RWPE2 (cell line): Measurements from ENCODE around the gene OR51E1.

Experiments
- ATAC-seq: fragments of 200-7000 bp; cut with Tn5 transposase; 3 replicates; pipeline ENCODE4 v1.9.1; 2021; ENCODE audit warnings: low read depth
- DNase-seq: peaks from one replicate; pipeline ENCODE4 v3.0.0-alpha.2; 2020; ENCODE audit warnings: low spot score
- H3K27ac ChIP-seq: fragments of 450-650 bp; 2 replicates; pipeline ENCODE4 v1.5.1; 2017; ENCODE audit warnings: mild to moderate bottlenecking; ENCODE audit not compliant: poor library complexity, severe bottlenecking
- H3K27me3 ChIP-seq: fragments of 250-450 bp; sonication (Bioruptor Pico); 2 replicates; pipeline ENCODE4 v1.5.1; 2021; ENCODE audit warnings: mild to moderate bottlenecking, moderate library complexity; ENCODE audit not compliant: insufficient read depth, poor library complexity, severe bottlenecking
- H3K36me3 ChIP-seq: fragments of 250-450 bp; sonication (Bioruptor Pico); 2 replicates; pipeline ENCODE4 v1.5.1; 2020; ENCODE audit warnings: low read depth, mild to moderate bottlenecking, moderate library complexity
- H3K4me1 ChIP-seq: fragments of 250-450 bp; sonication (Bioruptor Pico); 2 replicates; pipeline ENCODE4 v1.5.1; 2021; ENCODE audit warnings: mild to moderate bottlenecking, moderate library complexity; ENCODE audit not compliant: insufficient read depth, poor library complexity, severe bottlenecking
- H3K4me3 ChIP-seq: fragments of 250-450 bp; sonication (Bioruptor Pico); 2 replicates; pipeline ENCODE4 v1.5.1; 2021; ENCODE audit warnings: mild to moderate bottlenecking, moderate library complexity; ENCODE audit not compliant: severe bottlenecking
- H3K9me3 ChIP-seq: fragments of 250-450 bp; sonication (Bioruptor Pico); 2 replicates; pipeline ENCODE4 v1.5.1; 2021; ENCODE audit warnings: mild to moderate bottlenecking, moderate library complexity; ENCODE audit not compliant: severe bottlenecking
- CTCF ChIP-seq: fragments of 450-650 bp; IDR thresholded peaks from one replicate; pipeline ENCODE4 v1.5.1; 2017; ENCODE audit warnings: mild to moderate bottlenecking, moderate library complexity; ENCODE audit not compliant: poor library complexity, severe bottlenecking

The OR51E1 gene

GRCh38 chr11:4643682-4644081, at the start of gene OR51E1:
Gene OR51E1 (plus strand): TSS chr11:4643982. CDS start chr11:4652527, 8,545 bp downstream.
- H3K27me3 ChIP-seq: no peaks in the 10 kb centered on the region

GRCh38 chr11:4605057-4605456, 38.7 kb upstream of the OR51E1 start:
- no peak overlapping the region for H3K4me3 ChIP-seq

More at GRCh38 chr11:4643682-4644081, at the start of gene OR51E1:
- Histone ChIP-seq H3K9me3 (no peaks in the 10 kb centered on the region), H3K36me3 (no peaks in the 10 kb centered on the region), H3K27ac (no peak within 1 kb of the TSS), H3K4me1 (no peaks in the 10 kb centered on the region), H3K4me3 (no peak within 1 kb of the TSS)
- TF ChIP-seq CTCF: no peak
- DNase-seq (no peak), ATAC-seq (no peak)

GRCh38 chr11:4606231-4607015, 37.4 kb upstream of the OR51E1 start:
- no peak for ATAC-seq
- H3K36me3 ChIP-seq: peaks cover 7% of the 10 kb centered on the region
- TF ChIP-seq CTCF: no peak
- DNase-seq: no peak
- H3K9me3 ChIP-seq: no peaks in the 10 kb centered on the region
- H3K4me3 ChIP-seq: no peak overlapping the region
- no peak overlapping the region for H3K27ac ChIP-seq
- no peaks in the 10 kb centered on the region for H3K27me3 ChIP-seq
- peaks cover 5% of the 10 kb centered on the region for H3K4me1 ChIP-seq

More at GRCh38 chr11:4605057-4605456, 38.7 kb upstream of the OR51E1 start:
- Histone ChIP-seq H3K27ac (no peak overlapping the region), H3K4me1 (peaks cover 5% of the 10 kb centered on the region), H3K36me3 (peaks cover 13% of the 10 kb centered on the region), H3K9me3 (no peaks in the 10 kb centered on the region), H3K27me3 (no peaks in the 10 kb centered on the region)
- DNase-seq (no peak), ATAC-seq (no peak)
- TF ChIP-seq CTCF: no peak

- Histone ChIP-seq H3K36me3 (peaks cover 7% of the 10 kb centered on the region), H3K9me3 (no peaks in the 10 kb centered on the region), H3K4me1 (peaks cover 5% of the 10 kb centered on the region), H3K27me3 (no peaks in the 10 kb centered on the region), H3K4me3 (peak overlapping the region; percentile 60), H3K27ac (peak overlapping the region; percentile 49)
- no peak for DNase-seq
- ATAC-seq: no peak
- TF ChIP-seq CTCF: no peak
These were observed 36.7 kb upstream of the OR51E1 start for GRCh38 chr11:4607096-4607495.
